ENCODE measurements around the gene MUC7. TPM values are rescaled to one million over a fixed set of nuclear protein-coding genes. Genes with fewer than 3 reads are reported as not detected.
"Not testable (repeated sequence)": the region's sequence is repeated elsewhere in the genome, so short reads cannot be mapped to it uniquely, and the experiment has no call there.

Gene MUC7
- polyA plus RNA-seq, 4 donors: not detected

- Histone ChIP-seq H3K4me1 (ENCODE audit: control insufficient read depth in 3 of 3, insufficient read depth in 2 of 3, low read depth in 1 of 3, low read length in 2 of 3) (no peaks in the 10 kb centered on the region), H3K27ac (ENCODE audit: low read depth in 1 of 3, low read length in 2 of 3) (no peak overlapping the region), H3K9me3 (ENCODE audit: control insufficient read depth in 2 of 2, insufficient read depth in 1 of 2, low read depth in 1 of 2, low read length in 1 of 2) (no peaks in the 10 kb centered on the region), H3K36me3 (ENCODE audit: control insufficient read depth in 3 of 3, insufficient read depth in 2 of 3, low read depth in 1 of 3, low read length in 3 of 3) (no peaks in the 10 kb centered on the region), H3K27me3 (ENCODE audit: control insufficient read depth in 3 of 3, insufficient read depth in 3 of 3, low read length in 3 of 3) (no peaks in the 10 kb centered on the region), H3K4me3 (ENCODE audit: low read depth in 1 of 3, low read length in 3 of 3) (no peak overlapping the region)
- 67 to 90% (median 89%) methylated on average over 4 of the region's 4 CpGs for WGBS, 3 donors
- DNase-seq: no peak
- FAIRE-seq: no peak
Measured at GRCh38 chr4:70473679-70474078, 1.7 kb downstream of the MUC7 start.

GRCh38 chr4:70488748-70489147, 16.8 kb downstream of the MUC7 start:
- FAIRE-seq: no peak

GRCh38 chr4:70496231-70496630, 24.2 kb downstream of the MUC7 start:
- DNase-seq (no peak), FAIRE-seq (no peak)
- Histone ChIP-seq H3K4me3 (ENCODE audit: low read depth in 1 of 3, low read length in 3 of 3) (no peak overlapping the region), H3K36me3 (ENCODE audit: control insufficient read depth in 3 of 3, insufficient read depth in 2 of 3, low read depth in 1 of 3, low read length in 3 of 3) (no peaks in the 10 kb centered on the region), H3K27me3 (ENCODE audit: control insufficient read depth in 3 of 3, insufficient read depth in 3 of 3, low read length in 3 of 3) (peaks cover 0 to 1% (median 0%) of the 10 kb centered on the region in 3 donors), H3K27ac (ENCODE audit: low read depth in 1 of 3, low read length in 2 of 3) (no peak overlapping the region), H3K4me1 (ENCODE audit: control insufficient read depth in 3 of 3, insufficient read depth in 2 of 3, low read depth in 1 of 3, low read length in 2 of 3) (no peaks in the 10 kb centered on the region), H3K9me3 (ENCODE audit: control insufficient read depth in 2 of 2, insufficient read depth in 1 of 2, low read depth in 1 of 2, low read length in 1 of 2) (no peaks in the 10 kb centered on the region)
- 77 to 87% (median 79%) methylated on average over 6 of the region's 6 CpGs for WGBS, 3 donors

More at GRCh38 chr4:70488748-70489147, 16.8 kb downstream of the MUC7 start:
- Histone ChIP-seq H3K4me1 (ENCODE audit: control insufficient read depth in 3 of 3, insufficient read depth in 2 of 3, low read depth in 1 of 3, low read length in 2 of 3) (no peaks in the 10 kb centered on the region), H3K27me3 (ENCODE audit: control insufficient read depth in 3 of 3, insufficient read depth in 3 of 3, low read length in 3 of 3) (peaks cover 0 to 2% (median 0%) of the 10 kb centered on the region in 3 donors), H3K36me3 (ENCODE audit: control insufficient read depth in 3 of 3, insufficient read depth in 2 of 3, low read depth in 1 of 3, low read length in 3 of 3) (no peaks in the 10 kb centered on the region), H3K27ac (ENCODE audit: low read depth in 1 of 3, low read length in 2 of 3) (no peak overlapping the region), H3K9me3 (ENCODE audit: control insufficient read depth in 2 of 2, insufficient read depth in 1 of 2, low read depth in 1 of 2, low read length in 1 of 2) (no peaks in the 10 kb centered on the region), H3K4me3 (ENCODE audit: low read depth in 1 of 3, low read length in 3 of 3) (no peak overlapping the region)
- WGBS, 3 donors: 66 to 83% (median 76%) methylated on average over 3 of the region's 3 CpGs
- DNase-seq: no peak

- FAIRE-seq; H3K9me3 ChIP-seq (ENCODE audit: control insufficient read depth in 2 of 2, insufficient read depth in 1 of 2, low read depth in 1 of 2, low read length in 1 of 2); H3K4me1 ChIP-seq (ENCODE audit: control insufficient read depth in 3 of 3, insufficient read depth in 2 of 3, low read depth in 1 of 3, low read length in 2 of 3); H3K27me3 ChIP-seq (ENCODE audit: control insufficient read depth in 3 of 3, insufficient read depth in 3 of 3, low read length in 3 of 3); H3K27ac ChIP-seq (ENCODE audit: low read depth in 1 of 3, low read length in 2 of 3); H3K36me3 ChIP-seq (ENCODE audit: control insufficient read depth in 3 of 3, insufficient read depth in 2 of 3, low read depth in 1 of 3, low read length in 3 of 3); DNase-seq; H3K4me3 ChIP-seq (ENCODE audit: low read depth in 1 of 3, low read length in 3 of 3): not testable (repeated sequence)
- 79 to 91% (median 85%) methylated on average over 8 of the region's 8 CpGs for WGBS, 3 donors
Measured at GRCh38 chr4:70501838-70502237, 29.8 kb downstream of the MUC7 start.

- 44 to 48% (median 46%) methylated on average over 4 of the region's 4 CpGs for WGBS, 3 donors
- no peak for FAIRE-seq
Measured at GRCh38 chr4:70504733-70505132, 32.7 kb downstream of the MUC7 start.

GRCh38 chr4:70505151-70505748, 33.3 kb downstream of the MUC7 start:
- FAIRE-seq (peak; percentile 15), DNase-seq (peak; percentile 46 to 56)
- Histone ChIP-seq H3K4me3 (ENCODE audit: low read depth in 1 of 3, low read length in 3 of 3) (no peak overlapping the region), H3K9me3 (ENCODE audit: control insufficient read depth in 2 of 2, insufficient read depth in 1 of 2, low read depth in 1 of 2, low read length in 1 of 2) (no peaks in the 10 kb centered on the region), H3K4me1 (ENCODE audit: control insufficient read depth in 3 of 3, insufficient read depth in 2 of 3, low read depth in 1 of 3, low read length in 2 of 3) (no peaks in the 10 kb centered on the region), H3K36me3 (ENCODE audit: control insufficient read depth in 3 of 3, insufficient read depth in 2 of 3, low read depth in 1 of 3, low read length in 3 of 3) (no peaks in the 10 kb centered on the region), H3K27ac (ENCODE audit: low read depth in 1 of 3, low read length in 2 of 3) (no peak overlapping the region), H3K27me3 (ENCODE audit: control insufficient read depth in 3 of 3, insufficient read depth in 3 of 3, low read length in 3 of 3) (no peaks in the 10 kb centered on the region)
- 5 to 7% (median 5%) methylated on average over 7 of the region's 7 CpGs for WGBS, 3 donors

More at GRCh38 chr4:70504733-70505132, 32.7 kb downstream of the MUC7 start:
- no peak overlapping the region for H3K27ac ChIP-seq (ENCODE audit: low read depth in 1 of 3, low read length in 2 of 3)
- no peak for DNase-seq
- no peaks in the 10 kb centered on the region for H3K4me1 ChIP-seq (ENCODE audit: control insufficient read depth in 3 of 3, insufficient read depth in 2 of 3, low read depth in 1 of 3, low read length in 2 of 3)
- H3K4me3 ChIP-seq (ENCODE audit: low read depth in 1 of 3, low read length in 3 of 3): no peak overlapping the region
- H3K27me3 ChIP-seq (ENCODE audit: control insufficient read depth in 3 of 3, insufficient read depth in 3 of 3, low read length in 3 of 3): no peaks in the 10 kb centered on the region
- H3K9me3 ChIP-seq (ENCODE audit: control insufficient read depth in 2 of 2, insufficient read depth in 1 of 2, low read depth in 1 of 2, low read length in 1 of 2): no peaks in the 10 kb centered on the region
- H3K36me3 ChIP-seq (ENCODE audit: control insufficient read depth in 3 of 3, insufficient read depth in 2 of 3, low read depth in 1 of 3, low read length in 3 of 3): no peaks in the 10 kb centered on the region

GRCh38 chr4:70508801-70509200, 36.8 kb downstream of the MUC7 start:
- FAIRE-seq (no peak), DNase-seq (no peak)
- H3K27me3 ChIP-seq (ENCODE audit: control insufficient read depth in 3 of 3, insufficient read depth in 3 of 3, low read length in 3 of 3): no peaks in the 10 kb centered on the region
- no peak overlapping the region for H3K27ac ChIP-seq (ENCODE audit: low read depth in 1 of 3, low read length in 2 of 3)
- H3K36me3 ChIP-seq (ENCODE audit: control insufficient read depth in 3 of 3, insufficient read depth in 2 of 3, low read depth in 1 of 3, low read length in 3 of 3): no peaks in the 10 kb centered on the region
- WGBS, 3 donors: 44 to 72% (median 61%) methylated on average over 1 of the region's 1 CpG
- H3K4me1 ChIP-seq (ENCODE audit: control insufficient read depth in 3 of 3, insufficient read depth in 2 of 3, low read depth in 1 of 3, low read length in 2 of 3): no peaks in the 10 kb centered on the region
- no peaks in the 10 kb centered on the region for H3K9me3 ChIP-seq (ENCODE audit: control insufficient read depth in 2 of 2, insufficient read depth in 1 of 2, low read depth in 1 of 2, low read length in 1 of 2)
- no peak overlapping the region for H3K4me3 ChIP-seq (ENCODE audit: low read depth in 1 of 3, low read length in 3 of 3)

- Histone ChIP-seq H3K27me3 (ENCODE audit: control insufficient read depth in 3 of 3, insufficient read depth in 3 of 3, low read length in 3 of 3) (no peaks in the 10 kb centered on the region), H3K4me3 (ENCODE audit: low read depth in 1 of 3, low read length in 3 of 3) (no peak overlapping the region), H3K27ac (ENCODE audit: low read depth in 1 of 3, low read length in 2 of 3) (no peak overlapping the region), H3K9me3 (ENCODE audit: control insufficient read depth in 2 of 2, insufficient read depth in 1 of 2, low read depth in 1 of 2, low read length in 1 of 2) (no peaks in the 10 kb centered on the region), H3K36me3 (ENCODE audit: control insufficient read depth in 3 of 3, insufficient read depth in 2 of 3, low read depth in 1 of 3, low read length in 3 of 3) (no peaks in the 10 kb centered on the region), H3K4me1 (ENCODE audit: control insufficient read depth in 3 of 3, insufficient read depth in 2 of 3, low read depth in 1 of 3, low read length in 2 of 3) (no peaks in the 10 kb centered on the region)
- FAIRE-seq: no peak
- 88 to 97% (median 94%) methylated on average over 3 of the region's 3 CpGs for WGBS, 3 donors
- no peak for DNase-seq
Measured at GRCh38 chr4:70511365-70511764, 39.4 kb downstream of the MUC7 start.

Measured in small intestine (tissue), 7 donors.